AG04449 (cell line): ENCODE results near the gene PROSER1.

ENCODE experiments used
- CTCF ChIA-PET: fragments of 350-600 bp; formaldehyde crosslinking; extraction: SDS; loops from one replicate; lab custom pipeline; 2021; ENCODE audit warnings: antibody characterized with exemption; lab: Yijun Ruan, JAX
- POLR2A ChIA-PET: fragments of 400-600, 350-600 bp; formaldehyde crosslinking; extraction: SDS; loops from one replicate; lab custom pipeline; 2020; ENCODE audit warnings: antibody characterized with exemption, inconsistent platforms; lab: Yijun Ruan, JAX
- DNase-seq: peaks from one replicate; pipeline ENCODE4 v3.0.0-alpha.2; 2010; ENCODE audit warnings: low read depth, low spot score
- H3K4me3 ChIP-seq: 2 replicates; pipeline ENCODE4 v1.5.1; 2011; ENCODE audit warnings: low read depth, mild to moderate bottlenecking, control low read depth, low read length
- TF ChIP-seq, protein P1 (sequence below): IDR thresholded peaks from one replicate; pipeline ENCODE4 v1.5.1; 2011; ENCODE audit warnings: mild to moderate bottlenecking, moderate library complexity, low read length, control low read depth, inconsistent platforms; ENCODE audit not compliant: insufficient read depth; ENCODE audit errors: missing control alignments

PROSER1 gene

DNA sequence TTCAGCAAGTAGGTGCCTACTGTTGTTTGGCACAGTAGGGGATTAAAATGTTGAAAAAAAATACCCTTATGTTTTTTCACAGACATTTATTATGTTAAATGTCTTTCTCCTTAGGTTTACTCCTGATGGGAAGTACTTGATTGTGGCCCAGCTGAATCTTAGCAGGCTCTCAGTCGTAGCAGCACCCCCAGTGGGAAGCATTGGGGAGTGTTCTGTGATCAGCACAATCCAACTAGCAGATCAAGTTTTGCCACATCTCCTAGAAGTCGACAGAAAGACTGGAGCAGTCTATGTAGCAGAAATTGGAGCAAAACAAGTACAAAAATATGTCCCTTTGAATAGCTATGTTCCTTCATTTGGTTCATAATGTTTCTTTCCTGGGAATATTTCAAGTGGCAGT lies 9.7 kb upstream of the PROSER1 start:
- TF ChIP-seq, protein P1, sequence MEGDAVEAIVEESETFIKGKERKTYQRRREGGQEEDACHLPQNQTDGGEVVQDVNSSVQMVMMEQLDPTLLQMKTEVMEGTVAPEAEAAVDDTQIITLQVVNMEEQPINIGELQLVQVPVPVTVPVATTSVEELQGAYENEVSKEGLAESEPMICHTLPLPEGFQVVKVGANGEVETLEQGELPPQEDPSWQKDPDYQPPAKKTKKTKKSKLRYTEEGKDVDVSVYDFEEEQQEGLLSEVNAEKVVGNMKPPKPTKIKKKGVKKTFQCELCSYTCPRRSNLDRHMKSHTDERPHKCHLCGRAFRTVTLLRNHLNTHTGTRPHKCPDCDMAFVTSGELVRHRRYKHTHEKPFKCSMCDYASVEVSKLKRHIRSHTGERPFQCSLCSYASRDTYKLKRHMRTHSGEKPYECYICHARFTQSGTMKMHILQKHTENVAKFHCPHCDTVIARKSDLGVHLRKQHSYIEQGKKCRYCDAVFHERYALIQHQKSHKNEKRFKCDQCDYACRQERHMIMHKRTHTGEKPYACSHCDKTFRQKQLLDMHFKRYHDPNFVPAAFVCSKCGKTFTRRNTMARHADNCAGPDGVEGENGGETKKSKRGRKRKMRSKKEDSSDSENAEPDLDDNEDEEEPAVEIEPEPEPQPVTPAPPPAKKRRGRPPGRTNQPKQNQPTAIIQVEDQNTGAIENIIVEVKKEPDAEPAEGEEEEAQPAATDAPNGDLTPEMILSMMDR: no peak
- no peak overlapping the region for H3K4me3 ChIP-seq
- POLR2A ChIA-PET: no interaction called here
- CTCF ChIA-PET: interaction anchor here (0.6 to 3.4 kb wide), 5 partner anchors 10 to 569 kb away, joined by 3 to 20 read pairs (median 3); partner anchors contain the start of gene PROSER1
- DNase-seq: no peak

DNA sequence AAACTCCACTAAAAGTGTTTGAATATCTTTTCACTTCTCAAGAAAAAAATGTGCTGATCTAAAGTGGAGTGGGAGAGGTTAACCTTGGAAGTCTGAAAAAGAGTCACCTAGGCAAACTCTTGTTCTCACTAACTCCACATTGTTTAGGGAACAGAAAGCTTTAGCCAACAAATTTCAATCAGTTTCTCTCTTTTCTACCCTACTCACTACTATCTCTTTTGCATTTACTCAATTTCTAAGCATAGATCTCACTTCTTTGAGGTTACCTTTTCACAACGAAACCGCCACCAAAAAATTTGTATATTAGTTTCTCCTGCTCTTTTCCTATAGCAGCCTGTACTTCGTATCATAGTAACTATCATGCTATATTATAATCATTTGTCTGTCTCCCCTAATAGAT lies 6.6 kb upstream of the PROSER1 start:
- H3K4me3 ChIP-seq: no peak overlapping the region
- POLR2A ChIA-PET: no interaction called here
- CTCF ChIA-PET: no interaction called here
- no peak for DNase-seq
- TF ChIP-seq, protein P1: no peak

DNA sequence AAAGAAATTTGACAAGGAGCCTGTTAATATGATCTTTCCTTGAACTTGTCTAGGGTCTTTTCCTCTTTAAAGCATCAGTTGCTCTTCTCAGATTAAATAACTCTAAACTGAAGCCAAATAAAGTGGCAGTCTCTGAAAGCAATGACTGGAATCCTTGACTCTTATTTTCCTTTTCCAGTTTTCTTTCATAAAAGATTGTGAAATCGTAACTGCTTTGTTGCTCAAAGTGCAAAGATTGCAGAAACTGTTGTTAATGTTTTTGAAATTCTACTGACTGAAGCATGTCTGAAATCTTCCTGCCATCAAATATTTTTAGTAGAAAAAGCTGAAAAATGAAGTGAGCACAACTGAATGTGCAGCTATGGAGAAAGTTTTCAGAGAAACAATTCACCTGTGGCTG lies 2.3 kb upstream of the PROSER1 start:
- no peak overlapping the region for H3K4me3 ChIP-seq
- ChIA-PET CTCF (no interaction called here), POLR2A (no interaction called here)
- TF ChIP-seq, protein P1: no peak
- no peak for DNase-seq

DNA sequence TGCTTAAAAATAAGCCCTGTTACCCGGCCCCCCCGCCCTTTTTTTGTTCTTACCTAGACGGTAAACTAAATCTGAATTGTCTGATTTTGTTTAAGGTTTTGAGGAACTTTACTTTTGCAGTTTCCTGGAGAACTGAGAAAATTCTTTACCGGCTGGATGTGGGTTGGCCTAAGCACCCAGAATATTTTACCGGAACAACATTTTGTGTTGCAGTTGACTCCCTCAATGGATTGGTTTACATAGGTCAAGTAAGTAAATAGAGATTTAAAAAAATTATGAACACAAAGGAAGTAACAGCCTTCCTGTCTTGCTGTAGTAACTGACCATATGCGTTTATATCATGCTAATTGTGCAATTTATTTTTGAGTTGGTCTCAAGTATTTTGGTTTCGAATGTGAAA lies 1.2 kb upstream of the PROSER1 start:
- ChIA-PET CTCF (interaction anchor here (3.6 kb wide), 1 partner anchor 12 kb away, joined by 16 read pairs; no protein-coding TSS in a partner anchor), POLR2A (no interaction called here)
- TF ChIP-seq, protein P1: no peak
- H3K4me3 ChIP-seq: peak overlapping the region; percentile 91
- no peak for DNase-seq

DNA sequence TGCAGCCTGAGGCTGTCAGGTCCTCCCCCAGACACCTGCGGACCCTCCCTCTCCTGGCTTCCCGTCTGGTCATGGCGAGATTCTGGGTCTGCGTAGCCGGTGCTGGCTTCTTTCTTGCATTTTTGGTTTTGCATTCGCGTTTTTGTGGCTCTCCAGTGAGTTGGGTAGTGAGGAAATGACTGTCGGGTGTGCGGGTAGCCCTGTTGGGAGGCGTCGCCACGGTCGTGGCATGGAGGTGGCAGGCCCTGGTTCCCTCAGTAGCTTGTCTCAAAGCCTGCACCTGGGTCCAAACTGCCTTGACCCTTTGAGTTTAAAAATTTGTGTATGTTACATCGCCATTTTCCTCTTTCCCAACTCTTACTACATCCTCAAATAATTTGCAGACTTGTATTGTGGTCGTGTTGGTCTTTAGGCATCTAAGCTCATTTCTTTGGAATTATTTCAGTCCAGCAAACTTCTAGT lies 711 bp upstream of the PROSER1 start:
- CTCF ChIA-PET: interaction anchor here (3.6 kb wide), 1 partner anchor 13 kb away, joined by 16 read pairs; no protein-coding TSS in a partner anchor
- POLR2A ChIA-PET: interaction anchor here (1.0 kb wide), 1 partner anchor 8 kb away, joined by 3 read pairs; no protein-coding TSS in a partner anchor
- TF ChIP-seq, protein P1: no peak
- no peak for DNase-seq
- peak overlapping the region; percentile 91 for H3K4me3 ChIP-seq

DNA sequence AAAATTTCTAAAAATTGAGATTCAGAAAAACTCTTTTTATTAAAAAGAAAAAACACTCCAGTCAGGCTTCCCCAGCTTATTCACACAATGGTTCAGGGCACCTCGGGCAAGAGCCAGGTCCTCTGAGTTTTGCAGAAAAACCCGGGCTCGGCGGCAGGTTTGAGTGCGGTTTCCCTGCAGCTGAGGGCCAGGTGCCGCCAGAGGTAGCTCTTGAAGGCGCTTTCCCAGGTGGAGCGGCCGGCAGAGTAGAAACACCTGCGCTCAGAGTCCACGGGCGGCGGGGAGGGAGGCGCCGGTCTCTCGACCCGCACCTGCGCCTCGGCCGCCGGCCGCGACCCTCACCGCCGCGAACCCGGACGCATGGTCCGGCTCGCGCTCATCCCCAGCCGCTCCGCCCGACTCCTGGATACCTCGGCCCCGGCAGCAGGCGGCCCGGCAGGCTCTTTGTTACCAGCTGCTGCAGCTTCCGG lies 444 bp downstream of the PROSER1 start:
- no peak for DNase-seq
- CTCF ChIA-PET: interaction anchor here (0.5 to 3.6 kb wide), 5 partner anchors 10 to 575 kb away, joined by 3 to 16 read pairs (median 4); no protein-coding TSS in a partner anchor
- peak overlapping the region; percentile 91 for H3K4me3 ChIP-seq
- POLR2A ChIA-PET: no interaction called here
- TF ChIP-seq, protein P1: no peak
